GM20000 (cell line): ENCODE results near the gene EPHB4.
"Not testable (repeated sequence)": the region's sequence is repeated elsewhere in the genome, so short reads cannot be mapped to it uniquely, and the experiment has no call there.

ENCODE experiments used
- DNase-seq: peaks from one replicate; pipeline ENCODE4 v3.0.0; 2012; ENCODE audit warnings: low spot score
- CTCF ChIP-seq: IDR thresholded peaks from 2 replicates; pipeline ENCODE4 v1.5.1; 2012; ENCODE audit warnings: mild to moderate bottlenecking, control low read depth; ENCODE audit errors: extremely low read depth, missing control alignments

Gene EPHB4

GRCh38 chr7:100779359-100779758 lies 48.0 kb downstream of the EPHB4 start:
- no peak for DNase-seq
- no peak for TF ChIP-seq CTCF

- TF ChIP-seq CTCF = no peak
- no peak for DNase-seq
Measured at GRCh38 chr7:100778061-100778621, 49.2 kb downstream of the EPHB4 start.

- TF ChIP-seq CTCF = no peak
- DNase-seq = no peak
Measured at GRCh38 chr7:100773491-100773890, 53.8 kb downstream of the EPHB4 start.

- no peak for TF ChIP-seq CTCF
- DNase-seq = no peak
Measured at GRCh38 chr7:100768784-100769183, 58.5 kb downstream of the EPHB4 start.

GRCh38 chr7:100765250-100765649 lies 62.1 kb downstream of the EPHB4 start:
- no peak for DNase-seq
- TF ChIP-seq CTCF = no peak

- TF ChIP-seq CTCF = no peak
- DNase-seq = no peak
Measured at GRCh38 chr7:100764841-100765240, 62.5 kb downstream of the EPHB4 start.

- no peak for DNase-seq
- no peak for TF ChIP-seq CTCF
Measured at GRCh38 chr7:100763556-100764140, 63.7 kb downstream of the EPHB4 start.

GRCh38 chr7:100762841-100763240 lies 64.5 kb downstream of the EPHB4 start:
- DNase-seq = not testable (repeated sequence)
